ENCODE measurements around the gene KLF7. TPM values are rescaled to one million over a fixed set of nuclear protein-coding genes. Genes with fewer than 3 reads are reported as not detected.

Gene KLF7
- total and polyA plus RNA-seq, 2 donors (not counting 3 experiments of a cell fraction or from before 2014, with no cell fraction given) = 32.8 to 42.9 TPM

DNA sequence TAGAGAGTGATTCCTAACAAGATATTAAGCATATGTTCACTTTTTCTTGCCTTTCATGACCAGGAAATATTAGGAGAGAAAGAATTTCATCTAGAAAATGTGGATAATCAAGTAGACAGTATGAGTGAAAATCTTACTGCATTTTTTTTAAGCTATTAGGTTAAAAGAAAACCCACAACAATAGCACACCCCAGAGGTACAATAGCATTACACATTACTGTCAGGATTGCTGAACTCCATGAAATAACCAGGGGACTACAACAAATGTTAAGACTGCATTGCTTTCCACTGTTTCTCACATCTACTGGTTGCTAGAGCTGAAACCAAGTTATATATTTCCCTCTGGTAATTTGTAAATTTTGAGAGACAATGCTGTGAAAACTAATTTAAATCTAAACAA is 33.7 kb downstream of the KLF7 start:
- ChIA-PET CTCF (interaction anchor here (0.5 to 4.8 kb wide), 8 partner anchors 9 to 341 kb away, joined by 3 to 29 read pairs (median 7); no protein-coding TSS in a partner anchor), POLR2A (no interaction called here)
- peaks cover 80% of the 10 kb centered on the region for H3K4me1 ChIP-seq (ENCODE audit: control insufficient read depth, extremely low read depth, insufficient read depth, low read length)
- no peaks in the 10 kb centered on the region for H3K27me3 ChIP-seq (ENCODE audit: control insufficient read depth in 2 of 2, insufficient read depth in 2 of 2, low read length in 2 of 2)
- H4K20me1 ChIP-seq (replicated peaks; ENCODE audit: control insufficient read depth, extremely low read depth, insufficient read depth, low read length) = no peaks in the 10 kb centered on the region
- no peaks in the 10 kb centered on the region for H3K9me1 ChIP-seq (replicated peaks; ENCODE audit: control insufficient read depth, extremely low read depth, insufficient read depth, low read length)
- H3K79me2 ChIP-seq (ENCODE audit: control insufficient read depth, insufficient read depth, low read length) = peaks cover 96% of the 10 kb centered on the region
- peak overlapping the region; percentile 33 for H3K9ac ChIP-seq (replicated peaks; ENCODE audit: extremely low read depth, insufficient read depth, low read length)
- peak overlapping the region; percentile 20 for H3K4me2 ChIP-seq (ENCODE audit: insufficient read depth, low read length)
- peaks cover 0 to 2% of the 10 kb centered on the region in 2 experiments for H3K36me3 ChIP-seq (ENCODE audit: control insufficient read depth in 2 of 2, extremely low read depth in 1 of 2, insufficient read depth in 2 of 2, low read length in 2 of 2)
- BruUV-seq (replicated peaks) = TSS peak; percentile 56
- TF ChIP-seq POLR2A (IDR thresholded peaks at IDR 0.05; ENCODE audit: low read depth, low read length) (no peak), JUN (IDR thresholded peaks at IDR 0.05; ENCODE audit: borderline replicate concordance, insufficient read depth, insufficient read length, low read depth) (no peak), EZH2 (IDR thresholded peaks at IDR 0.05; ENCODE audit: borderline replicate concordance, low read depth, low read length, severe bottlenecking) (no peak), POLR2AphosphoS5 (IDR thresholded peaks at IDR 0.05; ENCODE audit: insufficient read depth, low read depth, low read length) (no peak), FOS (IDR thresholded peaks at IDR 0.05; ENCODE audit: borderline replicate concordance, insufficient read depth, low read length) (no peak), GATA2 (IDR thresholded peaks at IDR 0.05; ENCODE audit: insufficient read depth, insufficient read length, low read depth, low read length) (no peak), MYC (IDR thresholded peaks at IDR 0.05; ENCODE audit: low read depth, low read length) (no peak)
- TF ChIP-seq, protein P1, sequence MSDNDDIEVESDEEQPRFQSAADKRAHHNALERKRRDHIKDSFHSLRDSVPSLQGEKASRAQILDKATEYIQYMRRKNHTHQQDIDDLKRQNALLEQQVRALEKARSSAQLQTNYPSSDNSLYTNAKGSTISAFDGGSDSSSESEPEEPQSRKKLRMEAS (IDR thresholded peaks at IDR 0.05; ENCODE audit: insufficient read depth, insufficient read length) = no peak
- TF ChIP-seq, protein P2, sequence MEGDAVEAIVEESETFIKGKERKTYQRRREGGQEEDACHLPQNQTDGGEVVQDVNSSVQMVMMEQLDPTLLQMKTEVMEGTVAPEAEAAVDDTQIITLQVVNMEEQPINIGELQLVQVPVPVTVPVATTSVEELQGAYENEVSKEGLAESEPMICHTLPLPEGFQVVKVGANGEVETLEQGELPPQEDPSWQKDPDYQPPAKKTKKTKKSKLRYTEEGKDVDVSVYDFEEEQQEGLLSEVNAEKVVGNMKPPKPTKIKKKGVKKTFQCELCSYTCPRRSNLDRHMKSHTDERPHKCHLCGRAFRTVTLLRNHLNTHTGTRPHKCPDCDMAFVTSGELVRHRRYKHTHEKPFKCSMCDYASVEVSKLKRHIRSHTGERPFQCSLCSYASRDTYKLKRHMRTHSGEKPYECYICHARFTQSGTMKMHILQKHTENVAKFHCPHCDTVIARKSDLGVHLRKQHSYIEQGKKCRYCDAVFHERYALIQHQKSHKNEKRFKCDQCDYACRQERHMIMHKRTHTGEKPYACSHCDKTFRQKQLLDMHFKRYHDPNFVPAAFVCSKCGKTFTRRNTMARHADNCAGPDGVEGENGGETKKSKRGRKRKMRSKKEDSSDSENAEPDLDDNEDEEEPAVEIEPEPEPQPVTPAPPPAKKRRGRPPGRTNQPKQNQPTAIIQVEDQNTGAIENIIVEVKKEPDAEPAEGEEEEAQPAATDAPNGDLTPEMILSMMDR (IDR thresholded peaks at IDR 0.05; ENCODE audit: extremely low read depth in 1 of 2, insufficient read depth in 1 of 2, low read depth in 1 of 2, low read length in 2 of 2) = no peak
- peak overlapping the region; percentile 94 for H3K27ac ChIP-seq (ENCODE audit: insufficient read depth, low read depth, low read length)
- no peak overlapping the region for H3K4me3 ChIP-seq (replicated peaks in 1 of 3; ENCODE audit: insufficient read depth in 1 of 3, low read depth in 1 of 3, low read length in 3 of 3)
- DNase-seq (ENCODE audit: low read depth, low spot score) = no peak
- H3K9me3 ChIP-seq (replicated peaks; ENCODE audit: control insufficient read depth, insufficient read depth, low read length) = no peaks in the 10 kb centered on the region
- intact Hi-C loops (cut with micrococcal nuclease) (loop anchor here (10.0 kb wide), 1 partner anchor 147 kb away; no protein-coding TSS in a partner anchor), dilution Hi-C loops (cut with MboI; ENCODE audit: extremely low pct_ligation_motif_present, low sequenced_read_pairs) (no loop called here)
- FAIRE-seq = no peak
- no peak overlapping the region for H2AFZ ChIP-seq (ENCODE audit: low read depth, low read length)
